Trophoblast cell (in vitro differentiated cells and primary cell): Measurements from ENCODE around the gene ZNF423.
"Not testable (repeated sequence)": the region's sequence is repeated elsewhere in the genome, so short reads cannot be mapped to it uniquely, and the experiment has no call there.

Source experiments
- DNase-seq, 2 donors: peaks; one replicate each; pipeline ENCODE4 v3.0.0-alpha.2; 2016
- H2AFZ ChIP-seq: 2 replicates; pipeline ENCODE4 v1.6.1; 2013; ENCODE audit warnings: low read length, moderate library complexity, mild to moderate bottlenecking; ENCODE audit not compliant: insufficient read depth, poor library complexity
- H2AK5ac ChIP-seq: 2 replicates; pipeline ENCODE4 v1.6.1; 2013; ENCODE audit warnings: mild to moderate bottlenecking, low read length
- H2BK120ac ChIP-seq: 2 replicates; pipeline ENCODE4 v1.6.1; 2013; ENCODE audit warnings: low read length, mild to moderate bottlenecking, moderate library complexity; ENCODE audit not compliant: insufficient read depth, poor library complexity
- H2BK12ac ChIP-seq: 2 replicates; pipeline ENCODE4 v1.6.1; 2013; ENCODE audit warnings: mild to moderate bottlenecking, low read length, moderate library complexity
- H2BK5ac ChIP-seq: 2 replicates; pipeline ENCODE4 v1.6.1; 2013; ENCODE audit warnings: low read length, low read depth, moderate library complexity, mild to moderate bottlenecking; ENCODE audit not compliant: poor library complexity
- H3K14ac ChIP-seq: 2 replicates; pipeline ENCODE4 v1.6.1; 2013; ENCODE audit warnings: mild to moderate bottlenecking, low read length
- H3K18ac ChIP-seq: 2 replicates; pipeline ENCODE4 v1.6.1; 2013; ENCODE audit warnings: mild to moderate bottlenecking, low read length
- H3K23ac ChIP-seq: 2 replicates; pipeline ENCODE4 v1.6.1; 2013; ENCODE audit warnings: low read length
- H3K27ac ChIP-seq: 2 replicates; pipeline ENCODE4 v1.5.1; 2013; ENCODE audit warnings: low read depth, mild to moderate bottlenecking, inconsistent platforms, low read length, moderate library complexity
- H3K27me3 ChIP-seq: 2 replicates; pipeline ENCODE4 v1.6.1; 2013; ENCODE audit warnings: inconsistent platforms, mild to moderate bottlenecking, low read length, moderate library complexity; ENCODE audit not compliant: insufficient read depth
- H3K36me3 ChIP-seq, 2 experiments: 1 replicate in 1 of 2; 2 replicates in 1 of 2; pipeline ENCODE4 v1.6.1; 2013; ENCODE audit warnings: low read length in 2 of 2, mild to moderate bottlenecking in 2 of 2, moderate library complexity in 1 of 2; ENCODE audit not compliant: insufficient read depth in 2 of 2, control insufficient read depth in 1 of 2
- H3K4ac ChIP-seq: 2 replicates; pipeline ENCODE4 v1.6.1; 2013; ENCODE audit warnings: low read depth, mild to moderate bottlenecking, low read length, moderate library complexity
- H3K4me1 ChIP-seq, 2 experiments: 1 replicate in 1 of 2; 2 replicates in 1 of 2; pipeline ENCODE4 v1.6.1; 2013; ENCODE audit warnings: low read length in 2 of 2, mild to moderate bottlenecking in 2 of 2, moderate library complexity in 1 of 2; ENCODE audit not compliant: insufficient read depth in 2 of 2, control insufficient read depth in 1 of 2
- H3K4me2 ChIP-seq: 2 replicates; pipeline ENCODE4 v1.6.1; 2013; ENCODE audit warnings: inconsistent platforms, mild to moderate bottlenecking, low read length, moderate library complexity
- H3K4me3 ChIP-seq: 2 replicates; pipeline ENCODE4 v1.5.1; 2013; ENCODE audit warnings: mild to moderate bottlenecking, low read depth, low read length, inconsistent platforms
- H3K79me1 ChIP-seq: one replicate; pipeline ENCODE4 v1.6.1; 2013; ENCODE audit warnings: low read length
- H3K79me2 ChIP-seq: 2 replicates; pipeline ENCODE4 v1.6.1; 2013; ENCODE audit warnings: low read length, mild to moderate bottlenecking; ENCODE audit not compliant: control insufficient read depth, insufficient read depth, poor library complexity
- H3K9ac ChIP-seq: 2 replicates; pipeline ENCODE4 v1.6.1; 2013; ENCODE audit warnings: mild to moderate bottlenecking, low read length
- H3K9me3 ChIP-seq: 2 replicates; pipeline ENCODE4 v1.6.1; 2013; ENCODE audit warnings: low read depth, mild to moderate bottlenecking, control low read depth, inconsistent platforms, low read length; ENCODE audit not compliant: insufficient read depth
- H4K12ac ChIP-seq: 2 replicates; pipeline ENCODE4 v1.6.1; 2013; ENCODE audit warnings: low read depth, mild to moderate bottlenecking, low read length, moderate library complexity
- H4K8ac ChIP-seq: 2 replicates; pipeline ENCODE4 v1.6.1; 2013; ENCODE audit warnings: low read depth, mild to moderate bottlenecking, low read length, moderate library complexity
- H4K91ac ChIP-seq: one replicate; pipeline ENCODE4 v1.6.1; 2013; ENCODE audit warnings: low read depth, mild to moderate bottlenecking, low read length, moderate library complexity
- WGBS: extraction: QIAGEN DNeasy Blood & Tissue Kit; methylation state at CpG from one replicate; pipeline ENCODE4 v1.1.7; 2013; ENCODE audit warnings: missing lambda C conversion rate; ENCODE audit not compliant: insufficient read length, insufficient coverage; ENCODE audit errors: extremely low coverage; 5-methylcytosine and 5-hydroxymethylcytosine counted together

Gene ZNF423

DNA sequence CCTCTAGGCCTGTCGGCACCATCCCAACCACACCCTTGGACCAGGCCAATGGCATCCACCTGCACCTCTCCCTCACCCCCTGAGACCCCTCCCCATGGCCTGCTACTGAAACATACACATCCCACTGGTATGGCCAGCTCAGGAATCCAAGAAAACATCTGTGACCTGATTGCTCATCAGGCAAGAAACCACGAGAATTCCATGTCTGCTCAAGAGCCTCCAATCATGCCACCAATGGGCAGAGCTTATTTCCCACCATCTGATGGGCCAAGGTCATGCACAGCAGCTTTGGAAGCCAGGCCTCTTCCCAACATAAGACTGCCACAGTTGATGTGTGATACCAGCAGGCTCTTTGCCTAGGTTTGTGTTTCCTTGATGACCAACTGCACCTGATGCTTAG is 292.2 kb downstream of the ZNF423 start:
- no peak overlapping the region for H3K4ac ChIP-seq
- H3K4me1 ChIP-seq = peaks cover 4 to 8% of the 10 kb centered on the region in 2 experiments
- no peaks in the 10 kb centered on the region for H3K79me1 ChIP-seq
- no peak overlapping the region for H3K4me2 ChIP-seq
- no peak overlapping the region for H3K18ac ChIP-seq
- H2BK5ac ChIP-seq = no peak overlapping the region
- H2AK5ac ChIP-seq = no peak overlapping the region
- no peak overlapping the region for H3K27ac ChIP-seq
- no peak overlapping the region for H2BK120ac ChIP-seq
- H2BK12ac ChIP-seq = no peak overlapping the region
- H3K27me3 ChIP-seq = no peaks in the 10 kb centered on the region
- no peak overlapping the region for H3K4me3 ChIP-seq
- no peak overlapping the region for H4K12ac ChIP-seq
- H3K9ac ChIP-seq = no peak overlapping the region
- H3K9me3 ChIP-seq = no peaks in the 10 kb centered on the region
- no peak overlapping the region for H4K8ac ChIP-seq
- no peaks in the 10 kb centered on the region for H3K36me3 ChIP-seq
- H3K14ac ChIP-seq = no peak overlapping the region
- no peak overlapping the region for H2AFZ ChIP-seq
- no peaks in the 10 kb centered on the region for H3K79me2 ChIP-seq
- no peak overlapping the region for H4K91ac ChIP-seq
- no peak overlapping the region for H3K23ac ChIP-seq
- no CpG with 5 or more reads among the region's 2 CpGs for whole genome bisulfite sequencing
- no peak for DNase-seq

DNA sequence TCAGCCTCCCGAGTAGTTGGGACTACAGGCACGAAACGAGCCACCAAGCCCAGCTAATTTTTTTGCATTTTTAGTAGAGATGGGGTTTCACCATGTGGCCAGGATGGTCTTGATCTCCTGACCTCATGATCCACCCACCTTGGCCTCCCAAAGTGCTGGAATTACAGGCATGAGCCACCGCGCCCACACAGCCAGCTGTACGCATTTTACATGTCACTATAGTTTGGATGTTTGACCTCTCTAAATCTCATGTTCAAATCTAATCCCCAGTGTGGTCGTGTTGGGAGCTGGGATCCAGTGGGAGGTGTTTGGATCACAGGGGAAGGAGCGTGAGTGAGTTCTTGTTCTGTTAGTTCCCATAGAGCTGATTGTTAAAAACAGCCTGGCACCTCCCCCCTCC is 293.0 kb downstream of the ZNF423 start:
- not testable (repeated sequence) for H3K18ac ChIP-seq, DNase-seq, H3K36me3 ChIP-seq, H3K27me3 ChIP-seq, H4K8ac ChIP-seq, H2AFZ ChIP-seq, H3K4me1 ChIP-seq, H3K79me1 ChIP-seq, H3K23ac ChIP-seq, H4K91ac ChIP-seq, H3K14ac ChIP-seq, H3K4me2 ChIP-seq, H3K4me3 ChIP-seq, H2BK120ac ChIP-seq, H4K12ac ChIP-seq, H2BK5ac ChIP-seq, H3K4ac ChIP-seq, H3K9ac ChIP-seq, H3K9me3 ChIP-seq, H2BK12ac ChIP-seq, H2AK5ac ChIP-seq, H3K27ac ChIP-seq, H3K79me2 ChIP-seq
- WGBS = no CpG with 5 or more reads among the region's 8 CpGs

DNA sequence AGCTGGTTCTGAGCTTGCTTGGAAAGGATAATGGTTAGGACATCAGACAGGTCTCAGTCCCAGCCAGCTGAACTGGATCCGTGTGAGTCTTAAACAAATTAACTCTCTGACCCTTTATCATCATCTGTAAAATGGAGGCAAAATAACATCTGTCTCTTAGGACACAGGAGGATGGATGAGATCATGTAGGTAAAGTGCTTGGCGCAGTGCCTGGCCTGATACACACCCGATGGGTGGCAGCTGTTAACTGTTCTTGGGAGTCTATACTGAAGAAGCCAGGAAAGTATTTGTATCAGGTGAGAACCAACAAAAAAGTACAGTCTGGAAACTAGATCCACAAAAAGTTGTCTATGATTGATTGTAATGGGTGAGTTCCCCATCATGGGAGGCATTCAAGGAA is 293.7 kb downstream of the ZNF423 start:
- no CpG with 5 or more reads among the region's 3 CpGs for WGBS

DNA sequence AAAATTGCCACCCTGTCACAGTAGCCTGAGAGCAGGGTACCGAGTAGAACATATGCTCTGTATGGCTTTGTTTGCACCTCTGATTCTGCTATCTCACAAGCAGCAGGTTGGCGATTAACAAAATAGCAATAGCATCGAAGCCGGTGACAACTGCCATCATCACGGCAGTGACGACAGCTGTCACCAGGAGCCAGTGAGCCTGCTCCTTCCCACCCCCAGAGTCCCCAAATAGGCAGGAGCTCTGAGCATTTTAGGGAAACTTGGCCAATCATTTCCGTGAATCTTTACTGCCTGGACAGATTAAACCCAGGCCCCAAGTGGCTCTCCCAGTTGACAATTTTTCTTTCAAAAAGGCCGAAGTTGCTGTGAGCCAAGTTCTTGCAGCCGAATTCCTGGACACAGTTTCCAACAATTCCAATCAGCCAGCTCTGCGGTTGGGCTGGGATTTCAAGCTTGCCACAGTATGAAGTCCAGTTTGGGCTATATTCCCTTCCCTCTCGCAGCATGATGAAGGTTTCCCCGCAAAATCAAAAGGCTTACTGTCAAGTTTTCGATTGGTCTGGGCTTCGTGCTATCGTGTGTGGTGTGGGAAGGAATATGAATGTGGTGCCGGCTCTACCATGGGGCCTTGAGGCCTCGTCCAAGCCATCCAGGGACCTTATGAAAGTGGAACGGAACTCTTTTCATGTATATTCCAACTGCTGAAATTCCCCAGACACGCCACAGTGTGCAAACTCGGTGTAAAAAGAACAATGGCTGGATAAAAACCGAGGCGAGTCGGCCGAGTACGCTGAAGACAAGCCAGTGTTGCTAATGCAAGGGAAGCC is 295.7 kb downstream of the ZNF423 start:
- no CpG with 5 or more reads among the region's 25 CpGs for WGBS
- no peak overlapping the region for H2BK12ac ChIP-seq
- H3K4ac ChIP-seq = no peak overlapping the region
- H3K27me3 ChIP-seq = no peaks in the 10 kb centered on the region
- H3K4me3 ChIP-seq = no peak overlapping the region
- no peak overlapping the region for H2BK5ac ChIP-seq
- H3K23ac ChIP-seq = no peak overlapping the region
- H3K9ac ChIP-seq = no peak overlapping the region
- H3K79me2 ChIP-seq = no peaks in the 10 kb centered on the region
- peaks cover 4 to 12% of the 10 kb centered on the region in 2 experiments for H3K4me1 ChIP-seq
- no peaks in the 10 kb centered on the region for H3K36me3 ChIP-seq
- H4K8ac ChIP-seq = no peak overlapping the region
- no peaks in the 10 kb centered on the region for H3K79me1 ChIP-seq
- H3K14ac ChIP-seq = no peak overlapping the region
- H2BK120ac ChIP-seq = no peak overlapping the region
- no peak overlapping the region for H4K91ac ChIP-seq
- no peak overlapping the region for H3K18ac ChIP-seq
- H2AFZ ChIP-seq = no peak overlapping the region
- no peaks in the 10 kb centered on the region for H3K9me3 ChIP-seq
- no peak overlapping the region for H2AK5ac ChIP-seq
- H4K12ac ChIP-seq = no peak overlapping the region
- DNase-seq = no peak
- no peak overlapping the region for H3K27ac ChIP-seq
- H3K4me2 ChIP-seq = no peak overlapping the region

More for the DNA sequence above, 293.7 kb downstream of the ZNF423 start:
- H2BK12ac ChIP-seq = no peak overlapping the region
- H4K91ac ChIP-seq = no peak overlapping the region
- H3K4ac ChIP-seq = no peak overlapping the region
- no peak overlapping the region for H3K9ac ChIP-seq
- no peaks in the 10 kb centered on the region for H3K79me2 ChIP-seq
- no peak overlapping the region for H3K14ac ChIP-seq
- H4K8ac ChIP-seq = no peak overlapping the region
- no peak overlapping the region for H2AK5ac ChIP-seq
- H2AFZ ChIP-seq = no peak overlapping the region
- no peak overlapping the region for H2BK5ac ChIP-seq
- H3K4me3 ChIP-seq = no peak overlapping the region
- H3K27ac ChIP-seq = no peak overlapping the region
- DNase-seq = no peak
- no peaks in the 10 kb centered on the region for H3K79me1 ChIP-seq
- peaks cover 4 to 8% of the 10 kb centered on the region in 2 experiments for H3K4me1 ChIP-seq
- H3K18ac ChIP-seq = no peak overlapping the region
- no peak overlapping the region for H2BK120ac ChIP-seq
- no peaks in the 10 kb centered on the region for H3K36me3 ChIP-seq
- H3K9me3 ChIP-seq = no peaks in the 10 kb centered on the region
- H3K4me2 ChIP-seq = no peak overlapping the region
- no peaks in the 10 kb centered on the region for H3K27me3 ChIP-seq
- H4K12ac ChIP-seq = no peak overlapping the region
- no peak overlapping the region for H3K23ac ChIP-seq
